ENCODE measurements around the gene ENDOV. TPM values are rescaled to one million over a fixed set of nuclear protein-coding genes. Genes with fewer than 3 reads are reported as not detected.

Gene ENDOV
- total RNA-seq, 1 experiment from 2014 or later = 45.6 TPM

DNA sequence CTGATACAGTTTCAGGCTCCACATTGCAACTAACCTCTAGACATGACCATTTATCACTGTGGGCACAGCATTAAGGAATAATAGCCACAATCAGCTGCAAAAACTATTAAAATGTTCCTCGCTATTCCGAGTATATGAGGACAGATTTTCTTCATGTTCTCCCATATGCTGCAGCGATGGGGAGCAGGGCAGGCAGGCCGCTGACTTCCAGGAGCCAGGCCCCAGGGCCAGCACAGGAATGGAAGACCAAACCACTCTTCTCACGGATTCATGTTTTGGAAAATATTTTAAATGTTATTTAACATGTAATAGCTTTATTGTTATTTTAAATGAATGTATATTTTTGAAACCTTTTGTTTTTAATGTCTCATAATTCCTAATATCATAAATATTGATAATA is 43.8 kb upstream of the ENDOV start:
- H3K9ac ChIP-seq (ENCODE audit: low read length) = no peak overlapping the region
- ATAC-seq (no peak), DNase-seq (ENCODE audit: low read depth, low spot score) (no peak)
- H4K20me1 ChIP-seq (ENCODE audit: insufficient read depth) = no peaks in the 10 kb centered on the region
- peaks cover 13 to 30% of the 10 kb centered on the region in 2 experiments; a peak in 3 of 4 replicates for H3K36me3 ChIP-seq (ENCODE audit: control insufficient read depth in 1 of 2, insufficient read depth in 2 of 2, low read length in 2 of 2)
- H3K4me1 ChIP-seq (ENCODE audit: control insufficient read depth in 1 of 2, insufficient read depth in 2 of 2, low read length in 2 of 2) = no peaks in the 10 kb centered on the region
- H3K9me3 ChIP-seq (ENCODE audit: control insufficient read depth in 1 of 2, insufficient read depth in 1 of 2, low read depth in 1 of 2, low read length in 2 of 2) = no peaks in the 10 kb centered on the region
- no TSS peak for BruUV-seq (replicated peaks)
- ChIA-PET POLR2A (no interaction called here), CTCF (interaction anchor here (1.6 kb wide), 1 partner anchor 10 kb away, joined by 6 read pairs; no protein-coding TSS in a partner anchor), RAD21 (ENCODE audit: low non-redundant PET in 1 of 2, low total read pairs in 2 of 2, uncharacterized antibody in 2 of 2, unreplicated experiment in 2 of 2) (no interaction called here)
- H3K79me2 ChIP-seq (ENCODE audit: insufficient read depth, low read length) = no peaks in the 10 kb centered on the region
- no peaks in the 10 kb centered on the region for H3K27me3 ChIP-seq (ENCODE audit: insufficient read depth, low read length)
- H2AFZ ChIP-seq (ENCODE audit: low read depth, low read length, poor library complexity, severe bottlenecking) = no peak overlapping the region
- H3K9me2 ChIP-seq (ENCODE audit: insufficient read depth) = no peaks in the 10 kb centered on the region
- H3K27ac ChIP-seq (ENCODE audit: low read depth, low read length) = no peak overlapping the region
- TF ChIP-seq ZNF274 (IDR thresholded peaks at IDR 0.05; ENCODE audit: low read depth, low read length) (no peak), YY1 (IDR thresholded peaks at IDR 0.05; ENCODE audit: extremely low read depth, insufficient replicate concordance, low read depth, low read length) (no peak), SIN3A (IDR thresholded peaks at IDR 0.05; ENCODE audit: low read depth) (no peak), RAD21 (IDR thresholded peaks at IDR 0.05; ENCODE audit: low read depth) (no peak), TCF7L2 (IDR thresholded peaks at IDR 0.05; ENCODE audit: borderline replicate concordance, extremely low read depth, insufficient read depth, insufficient read length) (no peak), JUND (IDR thresholded peaks at IDR 0.05) (no peak), EGR1 (IDR thresholded peaks at IDR 0.05; ENCODE audit: low read depth) (no peak)
- TF ChIP-seq, protein P1, sequence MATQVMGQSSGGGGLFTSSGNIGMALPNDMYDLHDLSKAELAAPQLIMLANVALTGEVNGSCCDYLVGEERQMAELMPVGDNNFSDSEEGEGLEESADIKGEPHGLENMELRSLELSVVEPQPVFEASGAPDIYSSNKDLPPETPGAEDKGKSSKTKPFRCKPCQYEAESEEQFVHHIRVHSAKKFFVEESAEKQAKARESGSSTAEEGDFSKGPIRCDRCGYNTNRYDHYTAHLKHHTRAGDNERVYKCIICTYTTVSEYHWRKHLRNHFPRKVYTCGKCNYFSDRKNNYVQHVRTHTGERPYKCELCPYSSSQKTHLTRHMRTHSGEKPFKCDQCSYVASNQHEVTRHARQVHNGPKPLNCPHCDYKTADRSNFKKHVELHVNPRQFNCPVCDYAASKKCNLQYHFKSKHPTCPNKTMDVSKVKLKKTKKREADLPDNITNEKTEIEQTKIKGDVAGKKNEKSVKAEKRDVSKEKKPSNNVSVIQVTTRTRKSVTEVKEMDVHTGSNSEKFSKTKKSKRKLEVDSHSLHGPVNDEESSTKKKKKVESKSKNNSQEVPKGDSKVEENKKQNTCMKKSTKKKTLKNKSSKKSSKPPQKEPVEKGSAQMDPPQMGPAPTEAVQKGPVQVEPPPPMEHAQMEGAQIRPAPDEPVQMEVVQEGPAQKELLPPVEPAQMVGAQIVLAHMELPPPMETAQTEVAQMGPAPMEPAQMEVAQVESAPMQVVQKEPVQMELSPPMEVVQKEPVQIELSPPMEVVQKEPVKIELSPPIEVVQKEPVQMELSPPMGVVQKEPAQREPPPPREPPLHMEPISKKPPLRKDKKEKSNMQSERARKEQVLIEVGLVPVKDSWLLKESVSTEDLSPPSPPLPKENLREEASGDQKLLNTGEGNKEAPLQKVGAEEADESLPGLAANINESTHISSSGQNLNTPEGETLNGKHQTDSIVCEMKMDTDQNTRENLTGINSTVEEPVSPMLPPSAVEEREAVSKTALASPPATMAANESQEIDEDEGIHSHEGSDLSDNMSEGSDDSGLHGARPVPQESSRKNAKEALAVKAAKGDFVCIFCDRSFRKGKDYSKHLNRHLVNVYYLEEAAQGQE (IDR thresholded peaks at IDR 0.05; ENCODE audit: low read depth) = no peak
- TF ChIP-seq, protein P2, sequence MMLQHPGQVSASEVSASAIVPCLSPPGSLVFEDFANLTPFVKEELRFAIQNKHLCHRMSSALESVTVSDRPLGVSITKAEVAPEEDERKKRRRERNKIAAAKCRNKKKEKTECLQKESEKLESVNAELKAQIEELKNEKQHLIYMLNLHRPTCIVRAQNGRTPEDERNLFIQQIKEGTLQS (IDR thresholded peaks at IDR 0.05) = no peak
- H3K4me3 ChIP-seq (replicated peaks in 1 of 2; ENCODE audit: low read depth in 1 of 2, low read length in 2 of 2) = no peak overlapping the region
- intact Hi-C loops (cut with micrococcal nuclease) = no loop called here
- no peak overlapping the region for H3K4me2 ChIP-seq (ENCODE audit: low read length)

Data from HCT116 (cell line).